Esophagus squamous epithelium (tissue), 5 donors: Measurements from ENCODE around the gene BNIPL. TPM values are rescaled to one million over a fixed set of nuclear protein-coding genes. Genes with fewer than 3 reads are reported as not detected.

Source experiments
- DNase-seq: peaks from one replicate; lab custom pipeline; 2025; lab: John Stamatoyannopoulos, UW
- H3K27ac ChIP-seq, 4 donors: fragments of 200-600 bp; sonication (generic); one replicate each; pipeline ENCODE4 v1.5.1; 2016 to 2019; ENCODE audit warnings: mild to moderate bottlenecking in 1 of 4
- H3K27me3 ChIP-seq, 4 donors: fragments of 200-600 bp; sonication (generic); 1 replicate in 3 of 4; 2 replicates in 1 of 4; pipeline versions ENCODE4 v1.5.1 to v1.6.0; 2017 to 2021; ENCODE audit warnings: antibody characterized with exemption in 1 of 4
- H3K36me3 ChIP-seq, 3 donors: fragments of 200-600 bp; sonication (generic); one replicate each; pipeline ENCODE4 v1.5.1; 2016 to 2019
- H3K4me1 ChIP-seq, 3 donors: fragments of 200-600 bp; sonication (generic); one replicate each; pipeline ENCODE4 v1.5.1; 2017 to 2019
- H3K4me3 ChIP-seq, 4 donors: fragments of 200-600 bp; sonication (generic); 1 replicate in 3 of 4; 2 replicates in 1 of 4; pipeline ENCODE4 v1.5.1; 2016 to 2019; ENCODE audit warnings: mild to moderate bottlenecking in 2 of 4, moderate library complexity in 1 of 4
- H3K9me3 ChIP-seq, 3 donors: fragments of 200-600 bp; sonication (generic); one replicate each; pipeline ENCODE4 v1.5.1; 2016 to 2019
- POLR2A ChIP-seq, 4 donors: fragments of 450-650 bp; IDR thresholded peaks; one replicate each; pipeline ENCODE4 v1.6.1; 2017; ENCODE audit warnings: antibody characterized with exemption in 4 of 4, mild to moderate bottlenecking in 4 of 4, moderate library complexity in 3 of 4
- WGBS, 2 donors: methylation state at CpG; one replicate each; pipeline ENCODE4 v1.1.5; 2018; 5-methylcytosine and 5-hydroxymethylcytosine counted together
- intact Hi-C: fragments of 100-400 bp; cut with DNase I; formaldehyde crosslinking; loops from one replicate; pipeline ENCODE4 v1.15.0; 2022
- total RNA-seq, 4 donors: library from RNA; depleted of rRNA; stranded (reverse); fragments of >200 nt; gene quantifications; one replicate each; pipeline ENCODE4 v1.1.0, GENCODE V29; 2016
- TF ChIP-seq, protein P1 (sequence below), 6 experiments: fragments of 450-650 bp in 4 of 6; fragments of 200-600 bp in 2 of 6; sonication (generic) in 2 of 6; IDR thresholded peaks; one replicate each; pipeline ENCODE4 v1.5.1; 2016 to 2019; ENCODE audit warnings: antibody characterized with exemption in 6 of 6, mild to moderate bottlenecking in 4 of 6, moderate library complexity in 4 of 6
- donor health status: DM: yes; HTN: yes; CAD: no.

BNIPL gene
- total RNA-seq, 4 donors from 2014 or later, result 52.7 to 168 (median 96.1) TPM

DNA sequence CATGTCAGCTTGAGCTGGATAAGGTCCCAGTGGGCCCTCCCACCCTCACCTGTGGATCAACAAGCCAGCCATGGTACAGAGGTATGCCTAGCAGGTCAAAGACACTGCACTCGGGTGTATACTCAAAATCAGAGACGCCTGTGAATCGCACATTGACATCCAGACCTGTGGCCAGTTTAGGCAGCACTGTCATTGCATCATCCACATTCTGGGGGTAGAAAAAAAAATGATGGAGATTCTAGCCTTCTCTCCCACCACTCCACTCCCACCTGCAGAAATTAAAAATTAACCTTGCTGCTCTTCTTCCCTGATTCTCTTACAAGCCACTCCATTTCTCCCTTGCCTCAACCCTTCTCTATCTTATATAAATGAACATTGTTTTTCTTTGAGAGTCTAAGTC, 36.0 kb upstream of the BNIPL start:
- H3K27ac ChIP-seq, result no peak overlapping the region
- intact Hi-C loops, result no loop called here
- no peak for DNase-seq
- TF ChIP-seq, protein P1, sequence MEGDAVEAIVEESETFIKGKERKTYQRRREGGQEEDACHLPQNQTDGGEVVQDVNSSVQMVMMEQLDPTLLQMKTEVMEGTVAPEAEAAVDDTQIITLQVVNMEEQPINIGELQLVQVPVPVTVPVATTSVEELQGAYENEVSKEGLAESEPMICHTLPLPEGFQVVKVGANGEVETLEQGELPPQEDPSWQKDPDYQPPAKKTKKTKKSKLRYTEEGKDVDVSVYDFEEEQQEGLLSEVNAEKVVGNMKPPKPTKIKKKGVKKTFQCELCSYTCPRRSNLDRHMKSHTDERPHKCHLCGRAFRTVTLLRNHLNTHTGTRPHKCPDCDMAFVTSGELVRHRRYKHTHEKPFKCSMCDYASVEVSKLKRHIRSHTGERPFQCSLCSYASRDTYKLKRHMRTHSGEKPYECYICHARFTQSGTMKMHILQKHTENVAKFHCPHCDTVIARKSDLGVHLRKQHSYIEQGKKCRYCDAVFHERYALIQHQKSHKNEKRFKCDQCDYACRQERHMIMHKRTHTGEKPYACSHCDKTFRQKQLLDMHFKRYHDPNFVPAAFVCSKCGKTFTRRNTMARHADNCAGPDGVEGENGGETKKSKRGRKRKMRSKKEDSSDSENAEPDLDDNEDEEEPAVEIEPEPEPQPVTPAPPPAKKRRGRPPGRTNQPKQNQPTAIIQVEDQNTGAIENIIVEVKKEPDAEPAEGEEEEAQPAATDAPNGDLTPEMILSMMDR (IDR thresholded peaks at IDR 0.05), result no peak
- no peak for TF ChIP-seq POLR2A (IDR thresholded peaks at IDR 0.05)
- WGBS, 2 donors, result 93 to 96% methylated on average over 3 of the region's 3 CpGs
- H3K27me3 ChIP-seq, result no peaks in the 10 kb centered on the region
- peaks cover 28 to 72% (median 28%) of the 10 kb centered on the region in 3 donors for H3K36me3 ChIP-seq
- H3K4me3 ChIP-seq, result no peak overlapping the region
- H3K9me3 ChIP-seq, result no peaks in the 10 kb centered on the region
- H3K4me1 ChIP-seq, result peaks cover 32 to 45% (median 36%) of the 10 kb centered on the region in 3 donors

DNA sequence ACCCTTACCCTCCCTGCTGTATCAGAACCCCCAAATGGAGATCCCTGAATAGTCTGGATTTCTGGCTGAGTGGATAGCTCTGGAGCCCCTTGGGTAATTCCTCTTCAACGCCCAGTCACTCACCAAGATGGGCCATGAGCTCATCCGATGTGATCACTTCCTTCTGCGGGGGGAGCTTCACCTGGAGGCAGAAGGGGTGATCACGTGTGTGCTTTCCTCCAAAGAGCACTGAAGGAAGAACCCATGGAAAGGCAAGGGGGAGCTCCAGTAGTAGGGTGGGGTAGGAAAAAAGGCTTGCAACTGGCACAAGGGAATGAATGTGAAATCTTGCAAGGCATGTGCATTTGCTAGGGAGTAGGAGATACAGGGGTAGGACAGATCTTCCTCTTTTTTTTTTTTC, 34.8 kb upstream of the BNIPL start:
- H3K9me3 ChIP-seq, result no peaks in the 10 kb centered on the region
- intact Hi-C loops, result no loop called here
- TF ChIP-seq, protein P1 (IDR thresholded peaks at IDR 0.05), result no peak
- peaks cover 28 to 65% (median 28%) of the 10 kb centered on the region in 3 donors for H3K36me3 ChIP-seq
- 78 to 92% methylated on average over 2 to 4 of the region's 4 CpGs for WGBS, 2 donors
- peaks cover 31 to 45% (median 33%) of the 10 kb centered on the region in 3 donors for H3K4me1 ChIP-seq
- no peak overlapping the region for H3K4me3 ChIP-seq
- no peak overlapping the region for H3K27ac ChIP-seq
- no peak for DNase-seq
- no peaks in the 10 kb centered on the region for H3K27me3 ChIP-seq

DNA sequence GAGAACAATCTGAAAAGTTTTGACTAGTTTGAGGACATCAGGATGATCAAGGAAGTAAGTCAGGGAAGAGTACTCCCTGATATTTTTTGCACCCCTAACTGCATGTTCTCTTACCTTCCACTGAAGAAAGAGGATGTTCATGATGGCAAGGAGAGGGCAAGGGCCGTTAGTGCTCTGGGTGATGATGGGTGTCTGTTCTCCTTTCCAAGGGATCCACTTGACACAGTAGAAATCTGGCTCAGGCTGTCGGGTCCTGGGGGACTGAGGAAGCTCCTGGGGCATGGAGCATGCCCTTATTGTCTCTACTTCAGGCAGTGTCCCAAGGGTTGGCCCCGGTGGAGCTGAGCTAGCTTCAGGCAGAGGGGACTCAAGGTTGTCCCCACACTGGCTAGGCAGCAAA, 34.3 kb upstream of the BNIPL start:
- Histone ChIP-seq H3K4me3 (no peak overlapping the region), H3K27ac (no peak overlapping the region), H3K27me3 (no peaks in the 10 kb centered on the region), H3K4me1 (peaks cover 33 to 49% (median 37%) of the 10 kb centered on the region in 3 donors), H3K36me3 (peaks cover 24 to 61% (median 24%) of the 10 kb centered on the region in 3 donors), H3K9me3 (no peaks in the 10 kb centered on the region)
- WGBS, 2 donors, result 69 to 81% methylated on average over 2 to 3 of the region's 3 CpGs
- intact Hi-C loops, result no loop called here
- TF ChIP-seq POLR2A (IDR thresholded peaks at IDR 0.05), result no peak
- TF ChIP-seq, protein P1 (IDR thresholded peaks at IDR 0.05), result no peak
- DNase-seq, result no peak

DNA sequence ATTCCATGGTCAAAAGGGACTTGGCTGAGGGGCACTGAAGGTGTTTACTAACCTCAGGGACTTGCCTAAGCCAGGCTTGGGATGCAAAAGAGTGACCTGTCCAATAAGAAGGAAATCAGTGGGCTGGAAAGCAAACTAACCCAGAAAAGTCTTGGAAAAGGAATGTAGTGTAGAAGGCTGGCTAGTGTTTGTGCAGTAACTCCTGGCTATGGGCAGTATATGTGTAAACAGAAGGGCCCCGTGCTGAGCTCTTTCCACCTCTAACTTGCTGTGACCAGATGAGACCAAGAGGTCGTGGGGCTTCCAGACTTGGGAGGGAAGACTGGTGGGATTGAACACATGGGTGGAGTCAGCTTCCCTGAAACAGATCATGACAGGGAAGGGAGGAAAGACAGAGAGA, 33.8 kb upstream of the BNIPL start:
- 40 to 55% methylated on average over 2 of the region's 2 CpGs for WGBS, 2 donors
- Histone ChIP-seq H3K4me1 (peaks cover 39 to 55% (median 43%) of the 10 kb centered on the region in 3 donors), H3K27me3 (no peaks in the 10 kb centered on the region), H3K4me3 (peak overlapping the region in 1 of 4 donors; percentile 76), H3K9me3 (no peaks in the 10 kb centered on the region), H3K27ac (peak overlapping the region in 1 of 4 donors; percentile 29), H3K36me3 (peaks cover 18 to 55% (median 18%) of the 10 kb centered on the region in 3 donors)
- intact Hi-C loops, result no loop called here
- no peak for DNase-seq
- TF ChIP-seq, protein P1 (IDR thresholded peaks at IDR 0.05), result no peak
- no peak for TF ChIP-seq POLR2A (IDR thresholded peaks at IDR 0.05)

DNA sequence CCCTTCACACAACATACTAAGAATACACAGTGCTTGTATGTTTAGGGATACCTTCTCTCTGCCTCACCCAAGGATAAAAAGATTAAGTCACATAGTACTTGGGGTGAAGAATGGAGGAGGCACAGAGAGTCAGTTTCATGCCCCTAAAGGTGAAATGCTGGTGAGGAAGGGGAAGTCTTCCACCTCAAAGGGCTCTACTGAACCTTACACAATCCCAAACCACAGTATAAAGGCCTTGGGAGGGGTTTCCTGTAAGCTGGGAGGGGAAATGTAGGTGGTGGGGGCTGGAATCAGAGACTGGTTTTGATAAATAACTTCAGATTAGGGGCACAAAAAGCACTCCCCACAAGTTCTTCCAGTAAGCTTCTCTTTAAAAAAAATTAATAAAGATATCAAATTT, 33.2 kb upstream of the BNIPL start:
- peaks cover 43 to 60% (median 46%) of the 10 kb centered on the region in 3 donors for H3K4me1 ChIP-seq

More for the DNA sequence above, 33.2 kb upstream of the BNIPL start:
- H3K9me3 ChIP-seq, result no peaks in the 10 kb centered on the region
- no peak for DNase-seq
- H3K36me3 ChIP-seq, result peaks cover 12 to 49% (median 16%) of the 10 kb centered on the region in 3 donors
- no peaks in the 10 kb centered on the region for H3K27me3 ChIP-seq
- intact Hi-C loops, result no loop called here
- peak overlapping the region in 2 of 4 donors; percentile 29 to 95 for H3K27ac ChIP-seq
- peak overlapping the region in 2 of 4 donors; percentile 62 to 76 for H3K4me3 ChIP-seq
- TF ChIP-seq POLR2A (IDR thresholded peaks at IDR 0.05), result no peak
- TF ChIP-seq, protein P1 (IDR thresholded peaks at IDR 0.05), result no peak
